Measurements from ENCODE around the gene PPP2R1B. TPM values are rescaled to one million over a fixed set of nuclear protein-coding genes. Genes with fewer than 3 reads are reported as not detected.

PPP2R1B gene
- total RNA-seq, 4 donors from 2014 or later, result 18.7 to 22.4 (median 20.7) TPM

- DNase-seq (ENCODE audit: low spot score in 2 of 2), result no peak
- WGBS, 2 donors, result 97 to 100% methylated on average over 2 of the region's 2 CpGs
- no peak overlapping the region for H3K4me3 ChIP-seq (ENCODE audit: low read depth, poor library complexity, severe bottlenecking)
- intact Hi-C loops (cut with DNase I; ENCODE audit: low total_unique reads), result no loop called here
- TF ChIP-seq, protein P1, sequence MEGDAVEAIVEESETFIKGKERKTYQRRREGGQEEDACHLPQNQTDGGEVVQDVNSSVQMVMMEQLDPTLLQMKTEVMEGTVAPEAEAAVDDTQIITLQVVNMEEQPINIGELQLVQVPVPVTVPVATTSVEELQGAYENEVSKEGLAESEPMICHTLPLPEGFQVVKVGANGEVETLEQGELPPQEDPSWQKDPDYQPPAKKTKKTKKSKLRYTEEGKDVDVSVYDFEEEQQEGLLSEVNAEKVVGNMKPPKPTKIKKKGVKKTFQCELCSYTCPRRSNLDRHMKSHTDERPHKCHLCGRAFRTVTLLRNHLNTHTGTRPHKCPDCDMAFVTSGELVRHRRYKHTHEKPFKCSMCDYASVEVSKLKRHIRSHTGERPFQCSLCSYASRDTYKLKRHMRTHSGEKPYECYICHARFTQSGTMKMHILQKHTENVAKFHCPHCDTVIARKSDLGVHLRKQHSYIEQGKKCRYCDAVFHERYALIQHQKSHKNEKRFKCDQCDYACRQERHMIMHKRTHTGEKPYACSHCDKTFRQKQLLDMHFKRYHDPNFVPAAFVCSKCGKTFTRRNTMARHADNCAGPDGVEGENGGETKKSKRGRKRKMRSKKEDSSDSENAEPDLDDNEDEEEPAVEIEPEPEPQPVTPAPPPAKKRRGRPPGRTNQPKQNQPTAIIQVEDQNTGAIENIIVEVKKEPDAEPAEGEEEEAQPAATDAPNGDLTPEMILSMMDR (IDR thresholded peaks at IDR 0.05), result no peak
- TF ChIP-seq POLR2A (IDR thresholded peaks at IDR 0.05), result no peak
Observed at GRCh38 chr11:111811445-111811844, 45.3 kb upstream of the PPP2R1B start.

- H3K4me3 ChIP-seq (ENCODE audit: low read depth, poor library complexity, severe bottlenecking), result no peak overlapping the region
- DNase-seq (ENCODE audit: low spot score in 2 of 2), result no peak
- intact Hi-C loops (cut with DNase I; ENCODE audit: low total_unique reads), result no loop called here
- TF ChIP-seq POLR2A (IDR thresholded peaks at IDR 0.05), result no peak
- TF ChIP-seq, protein P1 (IDR thresholded peaks at IDR 0.05), result no peak
- WGBS, 2 donors, result 96 to 100% methylated on average over 2 of the region's 2 CpGs
Observed at GRCh38 chr11:111808834-111809233, 42.6 kb upstream of the PPP2R1B start.

DNA sequence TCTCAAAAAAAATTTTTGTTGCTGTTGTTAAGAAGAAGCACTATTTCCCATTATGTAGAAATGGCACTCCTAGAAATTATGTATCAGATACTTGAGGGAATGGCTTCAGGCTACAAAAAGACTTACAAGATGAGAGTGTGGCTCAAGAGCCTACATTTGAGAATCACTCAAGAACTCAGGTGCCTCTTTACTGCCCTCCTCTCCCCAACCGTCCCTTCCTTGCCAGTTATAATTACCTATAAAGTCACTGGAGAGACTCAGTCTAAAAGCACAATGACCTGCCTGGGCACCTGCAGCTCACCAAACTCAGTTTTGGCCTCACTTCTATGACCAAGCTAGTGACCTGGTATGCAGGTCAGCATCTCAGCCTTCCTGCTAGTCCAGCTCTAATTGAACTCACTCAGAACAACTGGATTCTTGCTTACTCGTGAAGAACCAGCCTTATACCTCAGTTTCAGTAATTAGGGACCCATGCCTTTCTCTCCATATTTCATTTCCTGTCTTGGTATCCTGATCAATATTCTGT lies 41.9 kb upstream of the PPP2R1B start:
- intact Hi-C loops (cut with DNase I; ENCODE audit: low total_unique reads), result no loop called here
- no peak for DNase-seq (ENCODE audit: low spot score in 2 of 2)
- WGBS, 2 donors, result 96 to 100% methylated on average over 2 of the region's 2 CpGs
- H3K4me3 ChIP-seq (ENCODE audit: low read depth, poor library complexity, severe bottlenecking), result no peak overlapping the region
- TF ChIP-seq, protein P1 (IDR thresholded peaks at IDR 0.05), result no peak
- no peak for TF ChIP-seq POLR2A (IDR thresholded peaks at IDR 0.05)

DNA sequence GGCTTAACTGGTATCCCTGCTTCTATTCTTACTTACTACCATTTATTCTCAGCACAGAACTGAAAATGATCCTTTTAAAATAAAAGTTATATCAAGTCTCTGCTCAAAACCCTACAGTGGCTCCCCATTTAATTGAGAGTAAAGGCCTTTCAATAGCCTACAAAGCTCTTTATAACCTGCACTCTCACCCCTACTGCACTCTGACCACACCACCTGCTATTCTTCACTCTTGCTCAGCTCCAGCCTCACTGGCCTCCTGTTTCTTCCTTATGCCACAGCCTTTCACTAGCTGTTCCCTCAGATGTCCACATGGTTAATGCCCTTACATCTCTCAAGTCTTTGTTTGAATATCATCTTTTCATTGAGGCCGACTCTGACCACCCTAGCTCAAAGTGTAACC lies 40.9 kb upstream of the PPP2R1B start:
- WGBS, 2 donors, result 97 to 100% methylated on average over 1 of the region's 1 CpG
- TF ChIP-seq, protein P1 (IDR thresholded peaks at IDR 0.05), result no peak
- no peak for TF ChIP-seq POLR2A (IDR thresholded peaks at IDR 0.05)
- intact Hi-C loops (cut with DNase I; ENCODE audit: low total_unique reads), result no loop called here
- H3K4me3 ChIP-seq (ENCODE audit: low read depth, poor library complexity, severe bottlenecking), result no peak overlapping the region
- DNase-seq (ENCODE audit: low spot score in 2 of 2), result no peak

- no peak overlapping the region for H3K4me3 ChIP-seq (ENCODE audit: low read depth, poor library complexity, severe bottlenecking)
- no peak for DNase-seq (ENCODE audit: low spot score in 2 of 2)
- 64 to 80% methylated on average over 2 of the region's 2 CpGs for whole genome bisulfite sequencing, 2 donors
- intact Hi-C loops (cut with DNase I; ENCODE audit: low total_unique reads), result no loop called here
- TF ChIP-seq, protein P1 (IDR thresholded peaks at IDR 0.05), result no peak
- TF ChIP-seq POLR2A (IDR thresholded peaks at IDR 0.05), result no peak
Observed at GRCh38 chr11:111801135-111801534, 34.9 kb upstream of the PPP2R1B start.

GRCh38 chr11:111798279-111798678 lies 32.1 kb upstream of the PPP2R1B start:
- 93 to 100% methylated on average over 1 of the region's 1 CpG for WGBS, 2 donors
- intact Hi-C loops (cut with DNase I; ENCODE audit: low total_unique reads), result no loop called here
- no peak overlapping the region for H3K4me3 ChIP-seq (ENCODE audit: low read depth, poor library complexity, severe bottlenecking)
- TF ChIP-seq, protein P1 (IDR thresholded peaks at IDR 0.05), result no peak
- TF ChIP-seq POLR2A (IDR thresholded peaks at IDR 0.05), result no peak
- DNase-seq (ENCODE audit: low spot score in 2 of 2), result no peak
